ENCODE measurements around the gene NTF4. TPM values are rescaled to one million over a fixed set of nuclear protein-coding genes. Genes with fewer than 3 reads are reported as not detected.

Gene NTF4
- total and polyA plus RNA-seq, 2 of the 8 experiments (the other 6 are each of a cell fraction or from before 2014, with no cell fraction given), result 3.1 to 6.5 TPM

DNA sequence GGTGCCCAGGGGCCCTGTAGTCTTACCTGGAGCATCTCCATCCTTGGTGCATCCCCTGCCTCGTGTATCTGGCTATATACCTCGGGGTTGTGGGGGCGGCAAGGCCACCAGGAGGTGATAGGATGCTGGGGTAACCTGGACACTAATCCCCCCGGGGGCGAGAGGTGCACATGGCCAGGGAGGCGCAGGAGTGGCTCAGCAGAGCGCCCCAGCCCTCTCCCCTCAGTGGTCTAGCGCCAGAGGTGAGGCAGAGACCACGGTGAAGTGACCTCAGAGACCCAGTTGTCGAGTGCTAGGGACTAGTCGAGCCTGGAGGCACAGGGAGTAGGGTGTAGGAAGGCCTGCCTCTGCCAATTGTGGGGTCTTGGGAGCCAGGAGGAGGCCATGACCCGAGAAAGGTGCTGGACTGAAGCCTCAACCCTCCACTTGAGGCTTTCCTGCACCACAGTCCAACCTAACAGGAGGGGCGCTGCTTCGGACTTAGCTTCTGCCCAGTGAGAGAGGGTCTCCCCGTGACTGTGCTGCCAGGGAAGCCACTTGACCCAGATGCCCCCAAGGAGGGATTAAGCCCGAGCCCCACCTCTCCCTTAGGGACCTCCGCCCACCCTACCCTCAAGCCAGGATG lies 47.5 kb downstream of the NTF4 start, which contains the start of gene LHB:
LHB (minus strand) TSS at position 51 of the 625 bp plus-strand sequence; CDS start at position 41, 10 bp downstream.
- H3K23ac ChIP-seq (ENCODE audit: insufficient read length), result no peak within 1 kb of the TSS
- H4K8ac ChIP-seq (ENCODE audit: extremely low read depth, insufficient read depth, low read length), result no peak within 1 kb of the TSS
- H3K14ac ChIP-seq (ENCODE audit: insufficient read length), result no peak within 1 kb of the TSS
- H3K4ac ChIP-seq (replicated peaks; ENCODE audit: insufficient read length, low read depth, low read length), result no peak within 1 kb of the TSS
- CTCF ChIA-PET (ENCODE audit: partially characterized antibody), result interaction anchor here (0.7 to 8.1 kb wide), 5 partner anchors 9 to 229 kb away, joined by 3 to 46 read pairs (median 6); no protein-coding TSS in a partner anchor
- H3K9ac ChIP-seq (replicated peaks in 1 of 4; ENCODE audit: extremely low read depth in 1 of 4, low read depth in 3 of 4, low read length in 3 of 4), result no peak within 1 kb of the TSS
- H3K79me2 ChIP-seq (ENCODE audit: control insufficient read depth in 1 of 2, insufficient read depth in 2 of 2, low read length in 2 of 2), result no peaks in the 10 kb centered on the region
- WGBS, 2 experiments (ENCODE audit: extremely low coverage in 1 of 2, insufficient coverage in 1 of 2, insufficient read length in 1 of 2, insufficient replicate concordance in 2 of 2, low coverage in 1 of 2, low lambda C conversion rate in 2 of 2, missing lambda C conversion rate in 1 of 2), result 68% methylated on average over 17 of the region's 17 CpGs; no CpG with 5 or more reads in 1 of the 2 experiments
- H3K27ac ChIP-seq (ENCODE audit: low read depth, low read length), result no peak within 1 kb of the TSS
- H3K4me3 ChIP-seq (ENCODE audit: extremely low read depth in 1 of 4, insufficient read depth in 2 of 4, low read depth in 3 of 4, low read length in 4 of 4), result peak within 1 kb of the TSS; percentile 27 to 68 (median 40)
- H3K27me3 ChIP-seq (replicated peaks in 1 of 4; ENCODE audit: control insufficient read depth in 3 of 4, extremely low read depth in 1 of 4, insufficient read depth in 3 of 4, low read length in 3 of 4), result peaks cover 0 to 15% (median 12%) of the 10 kb centered on the region in 4 experiments; a peak in 6 of 7 replicates
- no peak within 1 kb of the TSS for H2BK5ac ChIP-seq (ENCODE audit: low read depth, low read length)
- POLR2A ChIA-PET (ENCODE audit: partially characterized antibody), result interaction anchor here (0.6 to 1.5 kb wide), 3 partner anchors 17 to 46 kb away, joined by 3 to 4 read pairs (median 3); no protein-coding TSS in a partner anchor
- H2AK5ac ChIP-seq (ENCODE audit: low read depth, low read length), result no peak within 1 kb of the TSS
- peaks cover 0 to 17% (median 8%) of the 10 kb centered on the region in 4 experiments; a peak in 5 of 7 replicates for H3K4me1 ChIP-seq (replicated peaks in 1 of 4; ENCODE audit: control insufficient read depth in 3 of 4, insufficient read depth in 4 of 4, low read length in 3 of 4)
- H3K36me3 ChIP-seq (ENCODE audit: control insufficient read depth in 2 of 4, insufficient read depth in 4 of 4, low read length in 3 of 4), result peaks cover 5 to 19% (median 10%) of the 10 kb centered on the region in 4 experiments; a peak in 7 of 8 replicates
- H3K18ac ChIP-seq (ENCODE audit: extremely low read depth, low read length), result peak within 1 kb of the TSS; percentile 2; the same call in 1 of the 2 replicates
- H3K9me3 ChIP-seq (ENCODE audit: insufficient read depth in 2 of 2, low read depth in 1 of 2, low read length in 1 of 2), result no peaks in the 10 kb centered on the region
- TF ChIP-seq EGR1 (IDR thresholded peaks at IDR 0.05; ENCODE audit: borderline replicate concordance, low read depth, low read length), result no peak
- no peak for TF ChIP-seq BCL11A (IDR thresholded peaks at IDR 0.05; ENCODE audit: low read depth in 2 of 2, low read length in 2 of 2)
- peak; percentile 0 to 38 (median 30); a peak in 3 of 4 replicates for TF ChIP-seq CTCF (IDR thresholded peaks at IDR 0.05; ENCODE audit: control extremely low read depth in 1 of 3, insufficient read depth in 1 of 3, low read depth in 1 of 3, low read length in 3 of 3)
- no peak within 1 kb of the TSS for H2AFZ ChIP-seq (ENCODE audit: low read length)
- FAIRE-seq (no peak), DNase-seq (ENCODE audit: low read depth in 1 of 2, low spot score in 2 of 2) (no peak)
- H3K79me1 ChIP-seq (ENCODE audit: low read depth, low read length), result no peaks in the 10 kb centered on the region
- no peak within 1 kb of the TSS for H2BK15ac ChIP-seq (ENCODE audit: low read length)
- H2BK20ac ChIP-seq (ENCODE audit: low read length), result no peak within 1 kb of the TSS
- no peak within 1 kb of the TSS for H2BK12ac ChIP-seq (ENCODE audit: low read depth, low read length)
- no peak within 1 kb of the TSS for H4K5ac ChIP-seq (ENCODE audit: insufficient read length, low read depth, low read length)
- peaks cover 6% of the 10 kb centered on the region; the same call in 1 of the 2 replicates for H3K23me2 ChIP-seq (ENCODE audit: low read depth, low read length)
- no peak within 1 kb of the TSS for H2BK120ac ChIP-seq (replicated peaks; ENCODE audit: low read depth, low read length)
- peaks cover 0 to 2% of the 10 kb centered on the region in 2 experiments for H4K20me1 ChIP-seq (replicated peaks in 1 of 2; ENCODE audit: control insufficient read depth in 1 of 2, insufficient read depth in 2 of 2, low read length in 2 of 2)
- H3K4me2 ChIP-seq (ENCODE audit: insufficient read depth in 1 of 2, low read depth in 2 of 2, low read length in 2 of 2), result peak within 1 kb of the TSS; percentile 78 to 82
- no peak within 1 kb of the TSS for H4K91ac ChIP-seq (replicated peaks; ENCODE audit: insufficient read length, low read length)
- H3K56ac ChIP-seq (replicated peaks; ENCODE audit: insufficient read length, low read depth, low read length), result no peak within 1 kb of the TSS

All from H1 (cell line).